GM10847 (cell line): ENCODE results near the gene FAM210B.

Experiments used
- POLR2A ChIP-seq: IDR thresholded peaks from 2 replicates; pipeline ENCODE4 v1.6.1; 2011; ENCODE audit not compliant: insufficient read length; ENCODE audit errors: extremely low read depth

The FAM210B gene

GRCh38 chr20:56382696-56383095 is 23.9 kb downstream of the FAM210B start:
- no peak for TF ChIP-seq POLR2A

- no peak for TF ChIP-seq POLR2A
These were observed 24.6 kb downstream of the FAM210B start for GRCh38 chr20:56383334-56383733.

- TF ChIP-seq POLR2A = no peak
These were observed 26.4 kb downstream of the FAM210B start for GRCh38 chr20:56385130-56385529.

- no peak for TF ChIP-seq POLR2A
These were observed 27.4 kb downstream of the FAM210B start for GRCh38 chr20:56386219-56386618.

- no peak for TF ChIP-seq POLR2A
These were observed 30.1 kb downstream of the FAM210B start for GRCh38 chr20:56388882-56389281.

- no peak for TF ChIP-seq POLR2A
These were observed 31.0 kb downstream of the FAM210B start for GRCh38 chr20:56389807-56390206.

DNA sequence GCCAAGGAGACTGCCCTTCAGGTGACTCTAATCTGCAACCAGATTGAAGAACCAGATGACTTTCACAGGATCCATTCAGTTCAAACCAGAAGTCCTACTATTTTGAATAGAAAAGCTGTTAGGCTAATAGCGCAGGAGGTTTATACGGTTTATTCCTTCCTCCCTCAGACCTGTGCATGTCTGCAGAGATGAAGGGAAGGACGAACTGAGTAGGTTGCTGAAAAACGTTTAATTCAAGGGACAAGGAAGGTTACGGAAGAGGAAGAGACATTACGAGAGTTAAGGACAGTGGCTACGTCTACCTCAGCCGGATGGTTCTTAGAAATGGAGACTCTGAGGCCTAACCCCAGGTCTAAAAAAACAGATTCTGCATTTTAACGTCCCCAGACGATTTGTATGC is 32.3 kb downstream of the FAM210B start:
- no peak for TF ChIP-seq POLR2A

- TF ChIP-seq POLR2A = no peak
These were observed 32.9 kb downstream of the FAM210B start for GRCh38 chr20:56391596-56392131.

DNA sequence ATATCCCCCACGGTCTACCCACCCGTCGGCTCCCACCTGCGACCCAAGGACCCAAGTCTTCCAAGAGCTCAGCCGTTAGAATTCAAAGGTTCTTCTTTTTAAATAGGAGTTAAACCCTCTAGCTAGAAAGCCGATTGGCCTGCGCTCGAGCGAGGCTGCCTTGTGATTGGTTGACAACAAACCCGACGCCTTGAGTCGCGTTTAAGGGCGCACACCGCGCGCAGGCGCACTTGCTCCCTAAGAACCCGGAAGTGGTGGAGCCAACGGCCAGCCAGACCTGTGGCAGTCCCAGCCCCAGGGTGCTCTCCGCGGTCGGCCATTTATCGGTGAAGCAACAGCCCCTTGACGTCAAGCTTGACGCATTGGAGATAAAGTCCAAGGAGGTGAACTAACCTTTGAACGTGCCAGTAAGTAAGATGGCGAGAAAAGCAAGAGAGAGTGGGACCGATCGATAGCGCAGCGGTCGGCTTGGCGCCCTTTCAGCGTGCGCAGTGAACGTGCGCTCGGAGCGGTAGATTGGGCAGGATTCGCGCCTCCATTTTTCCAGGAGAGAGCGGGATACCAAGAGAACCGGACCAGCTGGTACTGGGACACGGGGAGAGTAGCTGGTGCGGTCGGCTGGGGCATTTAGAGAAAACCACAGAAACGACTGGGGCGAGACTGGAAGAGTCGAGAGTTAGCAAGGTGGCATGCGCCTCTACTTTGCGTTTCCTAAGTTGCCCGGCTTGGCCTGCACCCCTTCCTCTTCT is 33.5 kb downstream of the FAM210B start, which contains the start of the genes AURKA and CSTF1:
Gene AURKA, minus strand, starts transcription at position 84 of the 749 bp plus-strand sequence. CDS start 4,018 bp downstream, outside the sequence.
Gene CSTF1, plus strand, starts transcription at position 514 of the 749 bp plus-strand sequence. CDS start 2,908 bp downstream, outside the sequence.
- TF ChIP-seq POLR2A = peak; percentile 30

DNA sequence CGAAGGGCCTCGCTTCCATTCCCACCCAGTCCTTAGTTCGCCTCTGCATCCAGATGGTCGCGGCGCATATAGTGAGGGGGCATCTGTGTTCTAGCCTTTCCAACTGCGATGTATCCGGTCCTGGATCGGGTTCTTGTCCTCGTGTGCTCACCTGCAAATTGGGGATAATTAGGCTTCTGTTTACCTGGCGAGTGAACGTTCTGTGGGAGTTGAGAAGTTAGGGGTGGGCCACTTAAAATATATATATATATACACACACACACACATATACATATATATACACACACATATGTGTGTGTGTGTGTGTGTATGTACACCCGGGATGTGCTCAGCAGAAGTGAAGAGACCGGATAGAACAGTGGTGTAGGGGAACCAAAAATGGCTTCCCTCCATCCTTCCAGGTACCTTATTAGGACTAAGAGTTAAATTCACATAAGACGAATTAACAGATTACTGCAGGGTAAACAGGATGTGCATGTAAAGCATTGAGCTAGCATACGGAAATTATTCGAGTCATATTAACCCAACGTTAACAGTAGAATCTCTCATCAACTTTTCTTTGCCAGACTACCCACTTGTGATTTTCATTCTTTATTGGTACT is 34.2 kb downstream of the FAM210B start:
- no peak for TF ChIP-seq POLR2A

DNA sequence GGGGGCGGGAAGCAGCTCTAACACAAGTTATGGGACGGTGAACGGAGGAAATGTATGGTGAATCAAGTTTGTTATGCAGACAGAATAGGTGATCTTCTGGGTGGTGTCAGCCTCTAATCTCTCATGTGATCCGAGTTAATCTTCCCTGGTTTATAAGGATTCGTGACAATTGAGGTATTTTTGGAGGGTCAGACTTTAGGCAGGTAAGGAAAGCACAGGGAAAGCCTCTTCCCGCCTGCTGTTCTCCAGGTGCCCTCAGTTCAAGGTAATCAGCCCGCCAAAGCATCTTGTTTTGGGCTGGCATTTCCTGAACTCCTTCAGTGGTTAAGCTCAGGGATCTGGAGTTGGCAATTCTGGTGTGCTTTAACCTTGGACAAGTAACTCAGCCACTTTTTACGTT is 34.9 kb downstream of the FAM210B start:
- no peak for TF ChIP-seq POLR2A

DNA sequence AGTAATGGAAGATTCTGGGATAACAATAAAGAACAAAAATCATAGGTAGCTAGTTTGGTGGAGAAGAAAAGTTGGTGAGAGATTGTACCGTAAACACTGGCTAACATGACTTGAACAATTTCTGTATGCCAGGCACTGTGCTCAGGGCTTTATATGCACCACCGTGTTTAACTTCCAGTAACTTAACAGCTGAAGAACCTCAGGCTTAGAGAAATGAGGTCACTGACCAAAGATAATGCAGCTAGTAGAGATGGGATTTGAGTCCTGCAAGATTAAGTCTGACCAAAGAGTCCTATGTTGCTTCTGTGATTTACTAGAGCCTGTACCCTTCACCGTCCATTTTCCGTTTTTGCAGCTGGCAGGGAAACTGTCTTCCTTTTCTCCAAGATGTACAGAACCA is 36.4 kb downstream of the FAM210B start:
- TF ChIP-seq POLR2A = no peak

- TF ChIP-seq POLR2A = no peak
These were observed 41.3 kb downstream of the FAM210B start for GRCh38 chr20:56400001-56400640.

- TF ChIP-seq POLR2A = no peak
These were observed 44.7 kb downstream of the FAM210B start for GRCh38 chr20:56403465-56403864.

- no peak for TF ChIP-seq POLR2A
These were observed 48.1 kb downstream of the FAM210B start for GRCh38 chr20:56406910-56407309.

DNA sequence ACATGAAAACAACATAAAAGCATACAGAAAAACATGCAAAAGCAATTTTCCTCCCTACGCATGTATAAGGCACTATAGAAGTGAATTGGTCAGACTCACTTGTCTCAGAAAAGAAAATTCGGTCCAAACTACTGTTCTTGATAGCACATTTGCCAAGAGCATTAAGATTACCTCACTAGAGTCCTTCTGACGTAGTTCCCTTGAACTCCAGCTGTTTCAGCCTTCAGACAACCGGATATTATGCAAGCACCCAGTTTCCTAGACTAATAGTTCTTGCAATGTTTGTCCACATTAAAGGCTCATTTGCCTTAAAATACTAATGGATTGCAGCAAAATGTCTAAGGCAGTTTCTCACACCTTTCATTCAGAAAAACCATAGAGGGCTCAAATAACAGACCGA is 50.7 kb downstream of the FAM210B start:
- no peak for TF ChIP-seq POLR2A
